Activated naive CD8-positive, alpha-beta T cell treated with anti-CD3 and anti-CD28 coated beads, Interleukin-2, amount 10 ng/mL, durations not matched to agents 7 days and 5 days (primary cell): ENCODE measurements around the gene POMT1. TPM values are rescaled to one million over a fixed set of nuclear protein-coding genes. Genes with fewer than 3 reads are reported as not detected.

Experiments used
- ATAC-seq: fragments of 150-1000 bp; cut with Tn5 transposase; one replicate; pipeline ENCODE4 v1.10.0; 2021; ENCODE audit warnings: low read depth, moderate library complexity
- POLR2A ChIA-PET: fragments of 350-600 bp; sonication (Branson Sonifier 250); formaldehyde crosslinking; loops from one replicate; lab custom pipeline; 2021; ENCODE audit warnings: antibody characterized with exemption; lab: Charles Lee
- DNase-seq: peaks from one replicate; pipeline ENCODE4 v3.0.0; 2021
- H3K27ac Mint-ChIP-seq: one replicate; pipeline ENCODE4 v1.8.0; 2022; ENCODE audit warnings: mild to moderate bottlenecking, mixed read lengths
- H3K27me3 Mint-ChIP-seq: one replicate; pipeline ENCODE4 v1.8.0; 2022; ENCODE audit warnings: mild to moderate bottlenecking, moderate library complexity, mixed read lengths
- H3K36me3 Mint-ChIP-seq: one replicate; pipeline ENCODE4 v1.8.0; 2021; ENCODE audit warnings: mild to moderate bottlenecking, mixed read lengths
- H3K4me1 Mint-ChIP-seq: one replicate; pipeline ENCODE4 v1.8.0; 2021; ENCODE audit warnings: mixed read lengths
- H3K4me3 Mint-ChIP-seq: one replicate; pipeline ENCODE4 v1.8.0; 2022; ENCODE audit warnings: mild to moderate bottlenecking, moderate library complexity, mixed read lengths
- H3K9me3 Mint-ChIP-seq: one replicate; pipeline ENCODE4 v1.8.0; 2021; ENCODE audit warnings: mixed read lengths
- total RNA-seq, 2 experiments: library from RNA; stranded (reverse); gene quantifications; one replicate each; pipeline ENCODE4 v1.2.3, GENCODE V29; 2021

Gene POMT1
- total RNA-seq, 2 experiments from 2014 or later = 44.0 to 51.4 TPM

- H3K27ac Mint-ChIP-seq = no peak overlapping the region
- H3K4me3 Mint-ChIP-seq = no peak overlapping the region
- H3K4me1 Mint-ChIP-seq = peaks cover 3% of the 10 kb centered on the region
- peaks cover 22% of the 10 kb centered on the region for H3K36me3 Mint-ChIP-seq
- H3K27me3 Mint-ChIP-seq = no peaks in the 10 kb centered on the region
- no peak for DNase-seq
- POLR2A ChIA-PET = interaction anchor here (0.6 to 0.8 kb wide), 2 partner anchors 19 to 132 kb away, joined by 3 read pairs; no protein-coding TSS in a partner anchor
- no peaks in the 10 kb centered on the region for H3K9me3 Mint-ChIP-seq
- ATAC-seq = no peak
Measured at GRCh38 chr9:131481441-131482342, 21.0 kb upstream of the POMT1 start.

GRCh38 chr9:131482343-131483006 lies 20.2 kb upstream of the POMT1 start:
- no peak for DNase-seq
- Mint-ChIP-seq H3K27me3 (no peaks in the 10 kb centered on the region), H3K4me1 (peaks cover 3% of the 10 kb centered on the region), H3K4me3 (no peak overlapping the region), H3K9me3 (no peaks in the 10 kb centered on the region), H3K36me3 (peaks cover 24% of the 10 kb centered on the region), H3K27ac (no peak overlapping the region)
- ATAC-seq = no peak
- POLR2A ChIA-PET = interaction anchor here (0.8 kb wide), 1 partner anchor 18 kb away, joined by 3 read pairs; no protein-coding TSS in a partner anchor

- Mint-ChIP-seq H3K4me1 (no peaks in the 10 kb centered on the region), H3K9me3 (no peaks in the 10 kb centered on the region), H3K27me3 (no peaks in the 10 kb centered on the region), H3K36me3 (peaks cover 30% of the 10 kb centered on the region), H3K4me3 (no peak overlapping the region), H3K27ac (no peak overlapping the region)
- ATAC-seq (no peak), DNase-seq (no peak)
- POLR2A ChIA-PET = no interaction called here
Measured at GRCh38 chr9:131483319-131484050, 19.2 kb upstream of the POMT1 start.

- Mint-ChIP-seq H3K9me3 (no peaks in the 10 kb centered on the region), H3K4me3 (no peak overlapping the region), H3K27ac (no peak overlapping the region), H3K36me3 (peaks cover 29% of the 10 kb centered on the region), H3K4me1 (peaks cover 2% of the 10 kb centered on the region), H3K27me3 (no peaks in the 10 kb centered on the region)
- POLR2A ChIA-PET = no interaction called here
- ATAC-seq (no peak), DNase-seq (no peak)
Measured at GRCh38 chr9:131484051-131484445, 18.7 kb upstream of the POMT1 start.

- Mint-ChIP-seq H3K36me3 (peaks cover 31% of the 10 kb centered on the region), H3K4me1 (peaks cover 2% of the 10 kb centered on the region), H3K27ac (peak overlapping the region; percentile 34), H3K27me3 (no peaks in the 10 kb centered on the region), H3K9me3 (no peaks in the 10 kb centered on the region), H3K4me3 (no peak overlapping the region)
- DNase-seq = no peak
- POLR2A ChIA-PET = no interaction called here
- no peak for ATAC-seq
Measured at GRCh38 chr9:131484560-131485185, 18.0 kb upstream of the POMT1 start.

GRCh38 chr9:131485206-131485605 lies 17.5 kb upstream of the POMT1 start:
- POLR2A ChIA-PET = interaction anchor here (0.6 kb wide), 1 partner anchor 101 kb away, joined by 4 read pairs; no protein-coding TSS in a partner anchor
- ATAC-seq (no peak), DNase-seq (no peak)
- Mint-ChIP-seq H3K27ac (no peak overlapping the region), H3K36me3 (peaks cover 34% of the 10 kb centered on the region), H3K4me3 (no peak overlapping the region), H3K4me1 (peaks cover 2% of the 10 kb centered on the region), H3K27me3 (no peaks in the 10 kb centered on the region), H3K9me3 (no peaks in the 10 kb centered on the region)

- ATAC-seq (no peak), DNase-seq (no peak)
- Mint-ChIP-seq H3K4me3 (no peak overlapping the region), H3K9me3 (no peaks in the 10 kb centered on the region), H3K27ac (no peak overlapping the region), H3K27me3 (no peaks in the 10 kb centered on the region), H3K36me3 (peaks cover 40% of the 10 kb centered on the region), H3K4me1 (peaks cover 2% of the 10 kb centered on the region)
- POLR2A ChIA-PET = interaction anchor here (0.6 kb wide), 1 partner anchor 102 kb away, joined by 4 read pairs; no protein-coding TSS in a partner anchor
Measured at GRCh38 chr9:131485728-131486422, 16.8 kb upstream of the POMT1 start.

GRCh38 chr9:131487001-131487400 lies 15.7 kb upstream of the POMT1 start:
- POLR2A ChIA-PET = no interaction called here
- ATAC-seq (no peak), DNase-seq (no peak)
- Mint-ChIP-seq H3K4me1 (peaks cover 2% of the 10 kb centered on the region), H3K9me3 (no peaks in the 10 kb centered on the region), H3K36me3 (peaks cover 45% of the 10 kb centered on the region), H3K27ac (no peak overlapping the region), H3K27me3 (no peaks in the 10 kb centered on the region), H3K4me3 (no peak overlapping the region)

- DNase-seq = no peak
- POLR2A ChIA-PET = no interaction called here
- peaks cover 46% of the 10 kb centered on the region for H3K36me3 Mint-ChIP-seq
- H3K27me3 Mint-ChIP-seq = no peaks in the 10 kb centered on the region
- peaks cover 2% of the 10 kb centered on the region for H3K4me1 Mint-ChIP-seq
- H3K4me3 Mint-ChIP-seq = no peak overlapping the region
- H3K27ac Mint-ChIP-seq = no peak overlapping the region
- H3K9me3 Mint-ChIP-seq = no peaks in the 10 kb centered on the region
- no peak for ATAC-seq
Measured at GRCh38 chr9:131487621-131488031, 15.1 kb upstream of the POMT1 start.

GRCh38 chr9:131490514-131490913 lies 12.2 kb upstream of the POMT1 start:
- POLR2A ChIA-PET = no interaction called here
- Mint-ChIP-seq H3K9me3 (no peaks in the 10 kb centered on the region), H3K27me3 (no peaks in the 10 kb centered on the region), H3K27ac (peak overlapping the region; percentile 12), H3K36me3 (peaks cover 54% of the 10 kb centered on the region), H3K4me3 (no peak overlapping the region), H3K4me1 (peaks cover 2% of the 10 kb centered on the region)
- DNase-seq = no peak
- ATAC-seq = no peak

GRCh38 chr9:131491001-131491710 lies 11.6 kb upstream of the POMT1 start:
- Mint-ChIP-seq H3K36me3 (peaks cover 57% of the 10 kb centered on the region), H3K4me1 (peaks cover 2% of the 10 kb centered on the region), H3K27ac (peak overlapping the region; percentile 12), H3K9me3 (no peaks in the 10 kb centered on the region), H3K27me3 (no peaks in the 10 kb centered on the region), H3K4me3 (no peak overlapping the region)
- POLR2A ChIA-PET = interaction anchor here (1.2 kb wide), 1 partner anchor 11 kb away, joined by 3 read pairs; no protein-coding TSS in a partner anchor
- DNase-seq (no peak), ATAC-seq (no peak)

- peaks cover 54% of the 10 kb centered on the region for H3K36me3 Mint-ChIP-seq
- H3K9me3 Mint-ChIP-seq = no peaks in the 10 kb centered on the region
- no peaks in the 10 kb centered on the region for H3K27me3 Mint-ChIP-seq
- H3K4me1 Mint-ChIP-seq = peaks cover 2% of the 10 kb centered on the region
- ATAC-seq (no peak), DNase-seq (no peak)
- no peak overlapping the region for H3K4me3 Mint-ChIP-seq
- no peak overlapping the region for H3K27ac Mint-ChIP-seq
- POLR2A ChIA-PET = interaction anchor here (1.2 kb wide), 1 partner anchor 12 kb away, joined by 3 read pairs; no protein-coding TSS in a partner anchor
Measured at GRCh38 chr9:131492070-131492469, 10.6 kb upstream of the POMT1 start.
